Colon (tissue), 2 donors: ENCODE data around the gene LYG2.
"Not testable (repeated sequence)": the region's sequence is repeated elsewhere in the genome, so short reads cannot be mapped to it uniquely, and the experiment has no call there.

Experiments
- FAIRE-seq: peaks from 2 replicates; lab custom pipeline; 2012; peaks lifted over from hg19 to GRCh38; lab: Jason Lieb, UNC
- donor health status: control.
- donor health status: control.

The LYG2 gene, protein sequence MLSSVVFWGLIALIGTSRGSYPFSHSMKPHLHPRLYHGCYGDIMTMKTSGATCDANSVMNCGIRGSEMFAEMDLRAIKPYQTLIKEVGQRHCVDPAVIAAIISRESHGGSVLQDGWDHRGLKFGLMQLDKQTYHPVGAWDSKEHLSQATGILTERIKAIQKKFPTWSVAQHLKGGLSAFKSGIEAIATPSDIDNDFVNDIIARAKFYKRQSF

DNA sequence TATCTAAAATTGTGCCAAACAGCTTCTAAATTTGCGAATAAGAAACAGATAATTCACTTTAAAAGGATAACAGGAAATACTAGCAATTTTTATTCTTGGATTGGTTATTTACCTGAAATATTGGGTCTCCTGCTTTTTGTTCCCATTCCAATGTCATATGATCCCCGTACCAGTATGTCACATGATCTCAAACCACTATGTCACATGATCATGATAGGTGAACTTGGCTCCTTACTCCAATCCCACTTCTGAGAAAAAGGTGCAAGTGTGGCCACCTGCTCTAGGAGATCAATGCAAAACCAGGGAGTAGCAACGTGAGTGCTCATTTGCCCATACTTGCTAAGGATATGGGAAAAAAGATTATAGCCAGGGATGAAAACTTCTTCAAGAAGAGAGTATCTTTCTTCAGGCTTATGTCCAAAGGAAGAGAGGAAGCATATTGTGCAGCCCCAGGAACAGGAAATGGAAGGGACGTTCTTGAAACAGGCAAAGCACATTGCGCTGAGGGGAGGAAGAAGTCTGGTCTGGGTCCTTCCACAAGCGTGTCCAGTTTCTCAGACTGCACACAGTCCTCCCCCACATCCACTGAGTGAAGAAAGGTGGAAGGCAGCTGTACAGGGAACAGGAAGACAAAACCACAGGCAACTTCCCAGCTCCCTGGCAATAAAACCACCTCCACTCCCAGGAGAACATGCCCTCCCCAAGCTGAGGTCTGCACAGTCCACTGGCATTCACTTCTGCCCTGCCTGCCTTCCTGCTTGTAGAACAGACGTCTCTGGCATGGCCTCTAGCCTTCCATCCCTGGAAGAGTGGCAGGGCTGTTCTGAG, at the start of gene LYG2:
Gene LYG2 (minus strand): TSS at position 176 of the 828 bp plus-strand sequence. CDS start 1,406 bp downstream, outside the sequence.
- FAIRE-seq: no peak

DNA sequence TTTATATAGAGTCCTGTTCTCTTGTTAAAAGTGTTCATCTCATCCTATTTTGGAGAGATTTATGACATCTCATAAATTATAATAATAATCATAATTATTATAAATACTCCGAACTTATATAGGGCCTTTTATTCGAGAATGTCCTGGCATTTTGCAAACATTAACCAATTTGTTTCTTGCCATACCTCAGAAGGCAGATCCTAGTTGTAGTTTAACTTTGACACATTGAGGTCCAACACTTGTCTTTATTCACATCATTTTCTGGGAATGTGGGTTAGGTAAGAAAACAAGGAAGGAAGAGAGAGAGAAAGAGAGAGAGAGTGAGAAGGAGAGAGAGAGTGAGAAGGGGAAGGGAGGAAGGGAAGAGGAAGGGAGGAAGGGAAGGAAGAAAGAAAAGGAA, 45.6 kb upstream of the LYG2 start, which contains the start of gene LYG1:
Gene LYG1 (minus strand): TSS at position 101 of the 400 bp plus-strand sequence. CDS start 5,527 bp downstream, outside the sequence.
- not testable (repeated sequence) for FAIRE-seq

DNA sequence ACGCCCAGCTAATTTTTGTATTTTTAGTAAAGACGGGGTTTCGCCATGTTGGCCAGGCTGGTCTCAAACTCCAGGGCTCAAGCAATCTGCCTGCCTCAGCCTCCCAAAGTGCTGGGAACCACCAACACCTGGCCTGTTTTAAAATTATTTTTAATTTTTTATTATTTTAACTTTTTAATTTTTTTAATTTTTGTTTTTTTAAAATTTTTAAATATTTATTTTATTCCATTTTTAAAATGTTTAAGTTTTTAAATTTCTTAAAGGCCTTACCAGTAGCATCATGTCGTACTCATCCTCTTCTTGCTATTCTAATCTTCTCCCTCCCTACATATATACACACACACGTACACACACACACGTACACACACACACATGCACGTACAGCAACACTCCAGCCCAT, 44.1 kb upstream of the LYG2 start:
- FAIRE-seq: no peak

DNA sequence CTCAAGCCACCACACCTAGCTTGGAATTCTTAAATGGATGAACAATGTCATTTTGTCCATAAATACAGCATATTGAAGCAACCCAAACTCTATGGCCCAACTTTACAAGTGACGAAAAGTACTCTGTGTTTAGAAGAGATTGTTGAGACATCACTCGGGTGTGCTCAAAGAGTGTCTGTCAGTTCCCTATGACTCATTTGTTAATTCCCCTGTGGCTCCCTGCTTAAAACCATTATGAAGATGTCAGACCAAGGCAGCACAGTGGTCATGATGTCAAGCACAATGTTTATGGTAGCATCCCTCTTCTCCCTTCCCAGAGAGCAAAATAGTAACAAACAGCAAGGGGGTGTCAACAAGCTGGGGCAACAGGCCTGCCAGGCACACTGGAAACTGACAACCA, 42.5 kb upstream of the LYG2 start:
- FAIRE-seq: no peak

DNA sequence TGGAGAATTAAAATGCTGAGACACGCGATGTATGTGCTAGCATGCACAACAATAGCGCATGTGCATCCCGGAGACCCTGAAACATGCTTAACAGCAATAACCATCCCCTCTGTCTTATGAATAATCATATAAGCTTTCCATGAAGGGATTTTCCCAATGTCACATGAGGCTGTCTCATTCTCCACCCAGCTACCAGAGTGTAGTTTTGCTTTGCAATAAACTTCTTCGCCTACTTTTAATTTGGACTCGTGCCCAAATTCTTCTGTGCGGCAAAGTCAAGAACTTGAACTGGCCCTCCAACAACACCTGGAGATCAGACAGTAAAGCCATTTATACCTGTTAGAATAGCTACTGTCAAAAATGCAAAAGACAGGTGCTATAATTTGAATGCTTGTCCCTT, 30.1 kb upstream of the LYG2 start:
- FAIRE-seq: no peak

DNA sequence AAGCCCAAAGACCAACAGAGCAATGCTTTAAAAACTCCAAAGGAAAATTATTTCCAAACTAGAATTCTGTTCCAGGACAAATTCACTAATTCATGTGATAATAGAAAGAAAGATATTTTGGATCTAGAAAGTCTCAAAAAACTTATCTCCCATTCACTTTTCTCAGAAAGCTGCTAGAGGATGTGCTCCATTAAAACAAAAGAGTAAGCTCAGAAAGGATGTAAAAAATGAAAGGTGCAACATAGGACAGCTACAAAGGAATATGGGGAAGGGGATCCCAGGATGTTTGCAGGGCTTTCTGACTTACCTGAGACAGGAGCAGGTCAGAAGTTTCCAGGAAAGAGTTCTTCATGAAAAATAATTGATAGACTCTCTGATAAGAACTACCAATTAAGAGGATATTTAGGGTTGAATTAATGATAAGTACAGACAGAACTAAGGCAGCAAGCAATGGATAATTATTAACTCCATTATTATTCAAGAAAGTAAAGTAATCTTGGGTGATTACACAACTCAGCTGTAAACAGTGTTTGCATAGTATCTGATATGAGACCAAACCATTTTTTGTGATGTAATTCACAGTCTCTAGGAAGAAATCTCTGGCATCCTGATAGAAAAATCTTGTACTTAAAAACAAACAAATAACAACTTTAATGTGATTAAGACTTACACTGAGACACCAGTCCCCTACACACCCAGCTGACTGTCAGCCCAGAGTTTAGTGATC, 24.7 kb upstream of the LYG2 start:
- FAIRE-seq: no peak

DNA sequence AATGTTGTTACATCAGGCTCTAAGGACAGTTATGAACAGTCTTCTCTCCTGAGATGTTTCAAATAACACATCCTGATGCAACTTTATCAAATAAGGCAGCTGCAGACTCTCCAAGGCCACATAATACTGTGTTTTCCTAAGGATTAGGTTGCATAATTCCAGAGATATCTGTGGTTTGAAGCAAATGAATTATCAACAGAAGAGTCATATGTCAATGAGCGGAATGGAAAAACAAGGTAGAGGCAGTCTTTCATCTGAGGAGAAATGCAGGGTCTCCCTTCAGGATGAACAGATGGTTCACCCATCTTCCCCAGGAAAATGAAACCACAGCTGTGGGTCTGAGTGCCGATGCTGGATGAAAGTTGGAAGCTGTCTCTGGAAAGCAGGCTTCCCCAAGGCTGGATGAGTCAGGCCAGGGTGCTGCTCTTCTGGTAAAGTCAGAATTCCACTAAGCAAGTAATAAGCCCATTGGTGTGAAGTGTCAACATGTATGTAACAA, 23.4 kb upstream of the LYG2 start:
- no peak for FAIRE-seq

DNA sequence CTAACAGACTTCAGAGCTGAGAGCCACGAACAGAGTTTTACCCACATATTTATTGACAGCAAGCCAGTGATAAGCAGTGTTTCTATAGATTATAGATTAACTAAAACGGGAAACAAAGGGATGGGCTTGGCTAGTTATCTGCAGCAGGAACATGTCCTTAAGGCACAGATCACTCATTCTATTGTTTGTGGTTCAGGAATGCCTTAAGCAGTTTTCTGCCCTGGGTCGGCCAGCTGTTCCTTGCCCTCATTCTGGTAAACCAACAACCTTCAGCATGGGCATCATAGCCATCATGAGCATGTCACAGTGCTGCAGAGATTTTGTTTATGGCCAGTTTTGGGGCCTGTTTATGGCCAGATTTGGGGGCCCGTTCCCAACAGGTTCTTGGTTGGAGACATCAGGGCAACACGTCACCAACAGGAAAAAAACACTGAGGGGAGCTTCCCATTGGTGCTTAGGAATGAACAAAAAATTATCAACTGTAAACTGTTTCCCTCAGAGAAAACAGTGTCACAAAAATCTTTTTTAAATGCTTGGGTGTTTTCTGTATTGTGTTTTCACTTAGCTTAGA, 22.8 kb upstream of the LYG2 start:
- FAIRE-seq: not testable (repeated sequence)

DNA sequence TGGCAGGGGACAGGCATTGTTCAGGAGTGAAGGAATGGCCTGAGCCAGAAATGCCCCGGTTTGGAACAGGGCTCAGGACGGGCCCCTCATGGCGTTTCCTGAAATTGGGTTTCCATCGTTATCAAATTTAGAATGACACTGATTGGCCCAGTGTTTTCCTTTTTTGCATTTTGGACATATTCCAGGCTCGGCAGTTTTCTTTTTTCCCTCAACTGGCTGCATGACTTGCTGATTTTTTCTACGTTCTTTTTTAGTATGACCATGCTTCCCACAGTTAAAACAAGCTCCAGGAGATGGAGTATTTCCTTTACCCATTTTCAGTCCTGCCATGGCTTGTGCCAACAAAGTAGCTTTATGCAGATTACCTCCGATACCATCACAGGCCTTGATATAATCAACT, 20.4 kb upstream of the LYG2 start:
- no peak for FAIRE-seq

DNA sequence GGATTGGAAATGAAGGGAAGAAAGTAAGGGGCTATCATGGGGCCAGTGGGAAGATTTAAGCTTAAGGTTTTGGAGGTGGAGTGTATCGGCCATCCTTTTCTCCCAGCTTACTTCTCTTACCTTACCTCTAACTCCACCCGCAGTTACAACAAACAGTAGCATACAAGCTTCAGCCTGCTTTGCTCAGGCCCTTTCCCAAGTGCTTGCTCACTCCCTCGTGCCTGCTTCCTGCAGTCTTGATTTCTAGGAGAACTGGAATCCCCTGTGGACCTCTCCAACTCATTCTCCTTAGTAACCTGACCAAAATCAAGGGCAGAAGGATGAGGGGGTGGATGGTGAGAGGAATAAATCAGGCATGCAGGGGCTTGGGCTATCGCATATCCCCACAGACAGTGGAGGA, 5.8 kb upstream of the LYG2 start:
- no peak for FAIRE-seq

DNA sequence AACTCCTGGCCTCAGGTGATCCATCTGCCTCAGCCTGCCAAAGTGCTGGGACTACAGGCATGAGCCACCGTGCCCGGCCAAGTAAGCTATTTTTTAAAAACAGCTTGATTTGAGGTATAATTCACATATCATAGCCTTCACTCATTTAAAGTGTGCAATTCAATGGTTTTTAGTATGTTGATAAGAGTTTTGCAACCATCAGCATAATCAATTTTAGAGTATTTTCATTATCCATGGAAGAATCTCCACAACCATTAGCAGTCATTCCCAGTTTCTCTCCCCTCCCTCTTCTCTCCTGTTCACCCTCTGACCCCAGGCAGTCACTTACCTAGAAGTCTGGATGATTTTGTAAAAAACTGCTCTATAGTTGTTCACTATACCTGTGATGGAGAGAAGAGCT, 4.7 kb upstream of the LYG2 start:
- no peak for FAIRE-seq

DNA sequence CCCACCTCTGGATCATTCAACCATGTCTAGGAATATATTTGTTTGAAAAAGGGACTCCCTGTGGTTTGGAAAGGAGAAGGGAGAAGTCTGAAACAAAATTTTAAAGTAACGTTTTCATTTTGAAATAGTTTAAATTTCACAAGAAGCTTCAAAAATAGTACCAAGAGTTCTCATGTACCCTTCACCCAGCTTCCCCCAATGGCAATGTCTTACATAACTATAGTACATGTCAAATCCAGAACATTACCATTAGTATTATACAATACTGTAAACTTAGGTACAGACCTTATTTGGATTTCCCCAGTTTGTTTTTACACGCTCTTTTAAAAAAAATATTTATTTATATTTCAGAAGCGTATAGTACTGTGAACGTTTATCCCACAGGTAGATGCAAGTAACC, 4.0 kb upstream of the LYG2 start:
- FAIRE-seq: no peak

DNA sequence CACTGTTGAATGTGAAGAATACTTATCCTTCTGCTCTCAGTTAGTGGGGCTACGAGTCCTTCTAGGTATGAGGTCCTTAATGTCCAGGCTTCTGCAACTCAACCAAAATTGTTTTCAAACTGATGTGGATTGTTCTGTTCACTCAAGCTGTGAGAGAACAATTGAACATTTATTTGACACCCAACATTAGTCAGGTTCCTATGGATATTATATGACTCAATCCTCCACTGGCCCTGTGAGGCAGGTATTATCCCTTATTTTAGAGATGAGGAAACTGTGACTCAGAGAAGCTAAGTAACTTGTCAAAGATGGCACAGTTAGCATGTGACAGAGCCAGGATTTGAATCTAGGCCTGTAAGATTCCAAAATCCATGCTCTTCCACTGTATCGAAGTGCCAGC, 1.2 kb upstream of the LYG2 start:
- FAIRE-seq: no peak

DNA sequence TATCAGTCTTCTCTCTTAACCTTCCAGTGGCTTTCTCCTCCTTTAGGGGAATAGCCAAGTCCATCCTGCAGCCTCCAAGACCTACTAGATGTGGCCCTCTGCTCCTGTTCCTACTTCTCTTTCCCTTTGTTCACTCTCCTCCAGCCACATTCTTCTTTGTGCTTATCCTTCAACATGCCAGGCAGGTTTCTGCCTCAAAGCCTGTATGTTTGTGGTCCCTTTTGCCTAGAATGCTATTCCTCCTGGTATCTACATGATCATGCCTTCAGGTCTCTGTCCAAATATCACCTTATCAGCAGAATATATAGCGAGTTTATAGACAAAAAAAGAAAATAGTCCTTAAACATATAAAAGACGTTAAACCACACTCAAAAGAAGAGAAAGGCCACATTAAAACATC, 5.5 kb downstream of the LYG2 start:
- no peak for FAIRE-seq

DNA sequence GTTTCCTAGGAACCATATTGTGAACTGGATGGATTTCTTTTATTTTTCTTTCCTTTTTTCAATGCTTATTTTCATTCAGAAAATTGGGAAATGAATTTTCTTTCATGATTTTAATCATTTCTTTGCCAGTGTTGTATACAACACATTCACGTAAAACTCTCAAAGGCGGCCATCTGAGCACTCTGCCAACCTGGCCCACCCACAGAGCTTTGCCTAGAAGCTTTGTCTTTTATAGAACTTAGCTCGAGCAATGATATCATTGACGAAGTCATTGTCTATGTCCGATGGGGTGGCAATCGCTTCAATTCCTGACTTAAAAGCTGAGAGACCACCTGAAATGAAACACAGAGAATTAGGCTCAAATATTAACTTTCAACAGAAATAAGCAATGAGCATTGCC, 13.3 kb downstream of the LYG2 start:
- FAIRE-seq: no peak

DNA sequence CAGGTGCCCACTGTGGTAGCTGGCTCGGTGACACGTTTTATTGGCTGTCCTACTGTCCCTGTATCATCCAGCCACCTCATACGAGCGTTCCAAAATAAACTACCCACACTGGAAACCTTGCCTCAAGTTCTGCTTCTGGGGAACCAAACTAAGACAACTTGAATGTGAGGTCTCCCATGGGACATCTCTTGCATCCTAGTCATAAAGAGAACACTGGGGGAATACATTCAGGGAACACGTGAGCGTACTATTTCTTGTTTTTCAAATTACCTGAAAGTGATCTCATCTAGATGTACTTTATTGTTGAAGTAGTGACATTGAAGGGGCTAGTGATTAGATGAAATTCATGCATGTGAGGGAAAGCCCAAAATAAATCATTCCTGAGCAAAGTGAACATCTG, 15.0 kb downstream of the LYG2 start:
- FAIRE-seq: no peak

DNA sequence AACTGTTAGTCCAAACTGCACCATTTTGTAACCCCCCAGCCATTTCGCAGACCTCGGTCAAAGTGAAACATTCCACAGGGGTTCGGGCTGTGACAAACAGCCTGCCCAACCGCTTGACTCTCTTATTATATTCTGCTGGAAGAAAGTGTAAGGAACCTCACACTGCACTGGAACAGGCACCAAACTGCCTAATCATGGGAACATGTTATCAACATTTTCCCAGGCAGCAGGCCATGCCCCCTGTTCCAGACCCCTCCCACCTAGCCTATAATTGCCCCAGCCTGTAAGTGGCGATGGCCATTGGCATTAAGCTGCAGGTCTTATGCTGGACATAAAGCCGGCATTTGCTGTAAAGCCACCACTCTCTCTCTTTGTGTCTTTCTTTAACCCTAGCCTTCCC, 16.9 kb downstream of the LYG2 start:
- FAIRE-seq: no peak

DNA sequence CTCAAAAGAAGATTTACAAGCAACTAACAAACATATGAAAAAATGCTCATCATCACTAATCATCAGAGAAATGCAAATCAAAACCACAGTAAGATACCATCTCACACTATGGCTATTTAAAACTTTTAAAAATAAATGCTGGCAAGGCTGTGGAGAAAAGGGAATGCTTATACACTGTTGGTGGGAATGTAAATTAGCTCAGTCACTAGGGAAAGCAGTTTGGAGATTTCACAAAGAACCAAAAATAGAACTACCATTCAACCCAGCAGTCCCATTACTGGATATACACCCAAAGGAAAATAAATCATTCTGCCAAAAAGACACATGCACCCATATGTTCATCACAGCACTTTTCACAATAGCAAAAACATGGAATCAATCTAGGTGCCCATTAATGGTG, 22.3 kb downstream of the LYG2 start:
- not testable (repeated sequence) for FAIRE-seq

DNA sequence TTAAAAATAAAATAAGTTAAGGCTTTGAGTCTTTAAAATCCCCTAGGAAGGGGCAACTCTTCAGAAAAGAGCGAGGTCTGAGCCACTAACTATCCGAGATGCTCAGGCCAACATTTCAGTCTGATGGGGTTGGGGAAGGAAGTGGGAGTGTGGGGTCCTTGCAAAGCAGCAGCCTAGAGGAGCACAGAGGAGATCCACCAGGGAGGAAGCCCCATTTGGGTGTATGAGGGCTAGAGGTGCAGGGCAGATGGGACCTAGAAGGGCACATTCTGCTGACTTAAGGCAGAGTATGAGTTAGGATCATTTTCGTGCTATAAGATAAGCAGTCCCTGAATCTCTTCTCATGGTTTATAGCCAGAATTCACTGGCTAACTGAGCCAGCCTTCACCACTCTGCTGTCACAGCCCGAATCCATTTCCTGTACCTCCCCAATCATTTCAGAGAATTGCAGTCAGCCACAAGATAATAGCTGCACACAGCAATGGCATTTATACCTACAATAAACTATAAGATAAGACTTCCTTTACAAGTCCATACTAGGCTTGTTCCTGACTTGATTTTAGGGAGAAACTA, 37.5 kb downstream of the LYG2 start:
- no peak for FAIRE-seq

DNA sequence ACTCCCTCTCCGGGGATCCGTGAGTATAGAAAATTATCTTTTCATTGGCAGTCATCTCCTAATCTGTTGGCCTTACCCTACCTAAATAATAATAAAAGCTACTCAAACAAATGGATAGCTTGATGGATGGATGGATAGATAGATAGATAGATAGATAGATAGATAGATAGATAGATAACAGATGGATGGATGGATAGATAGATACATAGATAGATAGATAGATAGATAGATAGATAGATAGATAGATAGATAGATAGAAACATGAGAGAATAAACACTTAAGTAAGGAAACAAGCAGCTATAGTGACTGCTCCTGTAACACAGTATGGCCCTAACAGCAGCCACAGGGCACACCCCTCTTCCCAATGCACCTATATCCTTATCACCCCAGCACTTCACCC, 39.4 kb downstream of the LYG2 start:
- FAIRE-seq: no peak

DNA sequence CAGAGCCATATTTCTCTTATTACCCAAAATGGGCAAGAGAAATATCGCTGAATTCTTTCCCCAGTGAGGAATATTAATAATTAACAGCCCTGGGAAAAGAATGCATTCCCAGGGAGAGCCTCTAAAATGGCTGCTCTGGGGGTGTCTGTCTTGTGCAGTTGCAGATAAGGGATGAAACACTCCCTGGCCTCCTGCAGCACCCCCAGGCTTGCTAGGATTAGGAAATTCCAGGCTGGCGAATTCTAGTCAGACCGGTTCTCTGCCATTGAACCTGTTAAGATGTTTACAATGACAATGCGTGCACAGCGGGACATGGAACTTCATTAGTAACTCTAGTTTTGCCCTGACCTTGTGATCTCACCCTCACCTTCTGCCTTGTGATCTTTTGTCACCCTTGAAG, 50.0 kb downstream of the LYG2 start:
- no peak for FAIRE-seq
